GM18870 (cell line): ENCODE data around the gene RIPK4.

ENCODE experiments used
- ATAC-seq: cut with Tn5 transposase; IDR thresholded peaks from one replicate; pipeline ENCODE4 v1.9.1; 2021; ENCODE audit warnings: moderate library complexity; ENCODE audit not compliant: unreplicated experiment

Gene RIPK4

DNA sequence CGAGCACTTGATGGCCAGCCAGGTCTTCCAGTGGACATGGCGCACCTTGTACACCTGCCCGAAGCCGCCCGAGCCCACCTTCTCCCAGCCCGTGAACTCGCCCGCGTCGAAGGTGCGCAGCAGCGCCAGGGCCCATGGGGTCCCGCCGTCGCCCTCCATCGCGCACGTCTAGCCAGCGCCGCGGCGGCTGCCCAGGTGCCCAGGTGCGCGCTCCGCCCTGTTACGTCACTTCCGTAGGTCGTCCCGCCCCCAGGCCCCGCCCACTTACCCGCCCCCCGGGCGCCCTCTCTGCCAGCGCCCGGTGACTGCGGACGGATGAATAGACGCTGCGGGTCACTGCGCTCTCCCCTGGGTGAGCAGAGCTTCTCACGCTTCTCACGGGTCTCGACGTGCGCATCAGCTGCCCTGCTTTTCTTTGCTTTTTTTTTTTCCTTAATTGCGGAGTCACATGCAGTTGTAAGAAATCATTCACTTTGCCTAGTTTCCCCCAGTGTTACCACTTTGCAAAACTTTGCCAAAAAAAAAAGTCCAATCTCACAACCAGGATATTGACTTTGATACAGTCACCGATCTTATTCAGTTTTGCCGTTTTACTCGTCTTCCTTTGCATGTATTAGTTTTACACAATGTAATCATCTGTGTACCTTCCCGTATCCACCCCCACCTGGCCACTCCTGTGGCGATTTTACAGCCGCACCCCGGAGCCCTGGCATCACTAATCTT lies at the start of gene RIPK4:
RIPK4 (minus strand) TSS at position 170 of the 723 bp plus-strand sequence; CDS start at position 159, 11 bp downstream.
- ATAC-seq, result no peak

DNA sequence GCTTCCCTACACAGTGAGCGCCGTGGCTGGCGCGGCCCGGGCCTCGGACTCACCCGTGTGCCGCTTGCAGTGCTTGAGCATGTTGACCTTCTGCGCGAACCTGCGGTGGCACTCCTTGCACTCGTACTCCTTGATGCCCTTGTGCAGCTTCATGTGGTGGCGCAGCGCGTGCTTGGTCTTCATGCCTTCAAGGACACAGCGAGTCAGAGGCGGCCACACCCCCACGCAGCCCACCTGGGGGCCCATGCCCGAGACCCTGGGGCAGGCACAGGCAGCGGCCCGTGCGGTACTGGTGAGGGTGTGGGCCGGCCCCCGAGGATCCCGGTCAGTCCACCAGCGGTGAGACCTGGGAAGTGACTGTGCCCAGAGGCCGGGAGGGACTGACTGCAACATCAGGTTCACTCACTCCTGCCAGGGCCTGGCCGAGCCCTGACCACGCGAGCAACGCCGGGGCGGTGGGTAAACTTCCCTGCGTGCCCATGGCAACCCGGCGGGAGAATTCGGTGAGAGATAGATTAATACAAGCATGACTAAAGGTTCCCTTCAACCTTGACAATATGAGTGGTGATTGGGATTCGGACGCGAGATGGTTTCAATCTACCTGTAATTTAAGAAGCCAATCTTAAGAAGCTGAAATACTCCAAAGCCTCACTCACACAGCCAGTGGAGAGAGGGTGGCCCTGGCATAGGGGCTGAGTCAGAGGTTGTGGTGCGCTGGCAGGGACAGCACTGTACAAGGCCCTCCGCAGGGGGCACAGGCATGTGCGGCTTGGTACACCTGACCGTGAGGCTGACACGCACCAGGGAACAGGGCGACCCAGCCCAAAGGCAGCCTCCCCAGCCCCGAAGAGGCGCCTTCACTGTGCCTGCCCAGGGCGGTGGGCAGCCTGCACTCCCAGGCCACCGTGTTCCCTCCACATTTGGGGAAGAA lies 49.1 kb upstream of the RIPK4 start:
- ATAC-seq, result no peak

DNA sequence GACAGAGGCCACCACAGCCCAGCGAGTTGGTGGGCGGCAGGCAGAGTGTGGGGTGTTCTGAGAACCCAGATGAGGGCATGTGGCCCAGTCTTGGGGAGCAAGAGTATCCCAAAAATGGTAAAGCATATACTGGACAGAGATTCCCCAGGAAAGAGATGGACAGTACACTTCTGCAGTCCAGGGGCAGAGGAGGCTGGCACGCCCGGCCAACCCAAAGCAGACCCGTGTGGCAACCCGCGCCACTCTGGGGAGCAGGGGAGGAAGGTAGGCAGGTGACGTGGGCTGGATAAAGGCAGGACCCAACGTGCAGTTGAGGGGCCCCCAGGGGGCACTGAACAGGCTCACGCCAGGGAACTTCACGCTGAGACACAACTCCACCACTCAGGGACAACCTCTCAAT lies 46.4 kb upstream of the RIPK4 start:
- ATAC-seq, result no peak

DNA sequence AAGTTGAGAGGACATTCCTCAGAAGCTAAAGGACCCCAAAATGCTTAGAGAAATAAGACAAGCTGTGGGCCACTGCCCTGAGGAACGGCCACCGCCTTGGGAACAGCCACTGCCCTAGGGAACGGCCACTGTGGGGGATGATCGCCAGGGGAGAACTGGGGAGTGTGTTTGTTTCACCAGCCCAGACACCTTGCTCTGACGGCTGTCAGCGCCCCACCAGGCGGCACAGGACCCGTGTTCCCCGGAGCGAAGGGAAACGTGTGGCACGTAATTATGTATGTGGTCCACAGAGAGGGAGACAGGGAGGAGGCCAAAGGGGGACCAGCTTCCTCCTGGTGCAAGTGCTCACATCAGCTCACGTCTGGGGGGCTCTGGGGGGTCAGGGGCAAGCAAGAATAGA lies 45.8 kb upstream of the RIPK4 start:
- ATAC-seq, result no peak

GRCh38 chr21:41810597-41810932 lies 43.7 kb upstream of the RIPK4 start:
- no peak for ATAC-seq

- ATAC-seq, result no peak
These were observed 43.2 kb upstream of the RIPK4 start for GRCh38 chr21:41809891-41810596.

- no peak for ATAC-seq
These were observed 42.0 kb upstream of the RIPK4 start for GRCh38 chr21:41808846-41809245.

GRCh38 chr21:41808094-41808493 lies 41.2 kb upstream of the RIPK4 start:
- no peak for ATAC-seq

- ATAC-seq, result no peak
These were observed 39.9 kb upstream of the RIPK4 start for GRCh38 chr21:41806773-41807172.

DNA sequence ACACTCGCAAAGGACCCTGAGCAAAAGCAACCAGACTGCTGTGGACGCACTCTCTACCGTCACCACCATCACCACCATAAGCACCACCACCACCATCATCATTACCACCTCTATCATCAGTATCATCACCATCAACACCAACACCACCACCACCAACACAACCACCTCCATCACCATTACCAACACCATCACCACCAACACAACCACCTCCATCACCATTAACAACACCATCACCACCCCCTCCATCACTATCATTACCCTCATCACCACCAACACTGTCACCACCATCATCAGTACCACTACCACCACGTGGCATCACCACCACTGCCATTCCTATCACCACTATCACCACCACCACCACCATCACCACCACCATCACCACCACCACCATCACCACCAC lies 38.8 kb upstream of the RIPK4 start:
- ATAC-seq, result no peak

DNA sequence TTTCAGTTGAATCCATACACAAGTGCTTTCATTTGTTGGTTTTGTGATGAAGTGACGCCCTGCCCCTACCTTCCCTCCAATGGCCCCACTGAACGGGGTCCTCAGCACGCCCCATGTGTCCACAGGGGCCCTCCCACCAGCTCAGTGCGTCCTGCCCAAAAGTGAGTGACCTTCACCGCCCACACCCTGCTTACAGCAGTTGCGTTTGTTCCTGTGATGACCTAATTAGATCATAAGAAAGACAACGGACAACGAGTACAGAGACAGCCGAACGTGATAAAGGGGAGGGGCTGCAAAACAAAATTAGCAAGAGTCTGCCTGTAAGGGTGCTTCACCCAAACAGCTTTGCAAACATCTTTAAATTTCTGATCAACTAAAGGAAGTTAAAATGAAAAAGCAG lies 38.2 kb upstream of the RIPK4 start:
- no peak for ATAC-seq

GRCh38 chr21:41804381-41804780 lies 37.5 kb upstream of the RIPK4 start:
- ATAC-seq, result no peak

DNA sequence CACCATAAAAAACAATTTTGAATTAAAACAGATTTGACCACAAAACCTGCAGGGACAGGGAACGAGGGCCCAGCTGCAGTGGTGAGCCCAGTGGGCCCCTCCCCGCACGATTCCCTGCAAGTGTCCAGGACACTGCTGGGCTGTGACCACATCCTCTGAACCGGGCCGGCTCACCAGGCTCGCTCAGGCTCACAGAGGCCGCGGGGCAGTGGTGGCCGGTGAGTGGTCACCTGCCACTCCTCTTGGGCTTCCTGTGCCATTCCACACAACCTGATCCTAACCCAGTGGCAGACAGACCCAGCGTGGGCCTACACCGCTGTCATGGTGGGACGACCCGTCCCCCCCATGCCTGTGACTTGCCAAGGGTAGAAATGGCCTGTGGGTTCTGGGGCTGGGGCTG lies 36.5 kb upstream of the RIPK4 start:
- no peak for ATAC-seq

DNA sequence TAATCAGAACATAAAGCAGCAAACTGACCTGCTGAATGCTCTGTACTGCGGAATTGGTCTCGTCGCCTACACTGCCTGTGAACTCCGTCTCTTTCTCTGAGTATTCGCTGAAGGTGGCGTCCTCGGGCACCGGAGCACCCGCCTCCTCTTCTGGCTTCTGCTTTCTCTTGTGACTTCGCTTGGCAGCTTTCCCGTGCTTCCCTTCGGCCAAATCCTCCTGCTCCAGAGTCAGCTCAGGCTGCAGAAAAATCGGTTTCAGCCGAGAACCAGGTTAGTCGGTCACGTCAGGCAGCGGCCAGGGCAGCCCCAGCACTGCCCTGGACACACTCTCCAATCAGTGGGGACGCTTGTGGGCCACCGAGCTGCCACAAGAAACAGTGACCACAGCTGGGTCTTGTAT lies 35.8 kb upstream of the RIPK4 start:
- ATAC-seq, result no peak

GRCh38 chr21:41802198-41802584 lies 35.3 kb upstream of the RIPK4 start:
- no peak for ATAC-seq

DNA sequence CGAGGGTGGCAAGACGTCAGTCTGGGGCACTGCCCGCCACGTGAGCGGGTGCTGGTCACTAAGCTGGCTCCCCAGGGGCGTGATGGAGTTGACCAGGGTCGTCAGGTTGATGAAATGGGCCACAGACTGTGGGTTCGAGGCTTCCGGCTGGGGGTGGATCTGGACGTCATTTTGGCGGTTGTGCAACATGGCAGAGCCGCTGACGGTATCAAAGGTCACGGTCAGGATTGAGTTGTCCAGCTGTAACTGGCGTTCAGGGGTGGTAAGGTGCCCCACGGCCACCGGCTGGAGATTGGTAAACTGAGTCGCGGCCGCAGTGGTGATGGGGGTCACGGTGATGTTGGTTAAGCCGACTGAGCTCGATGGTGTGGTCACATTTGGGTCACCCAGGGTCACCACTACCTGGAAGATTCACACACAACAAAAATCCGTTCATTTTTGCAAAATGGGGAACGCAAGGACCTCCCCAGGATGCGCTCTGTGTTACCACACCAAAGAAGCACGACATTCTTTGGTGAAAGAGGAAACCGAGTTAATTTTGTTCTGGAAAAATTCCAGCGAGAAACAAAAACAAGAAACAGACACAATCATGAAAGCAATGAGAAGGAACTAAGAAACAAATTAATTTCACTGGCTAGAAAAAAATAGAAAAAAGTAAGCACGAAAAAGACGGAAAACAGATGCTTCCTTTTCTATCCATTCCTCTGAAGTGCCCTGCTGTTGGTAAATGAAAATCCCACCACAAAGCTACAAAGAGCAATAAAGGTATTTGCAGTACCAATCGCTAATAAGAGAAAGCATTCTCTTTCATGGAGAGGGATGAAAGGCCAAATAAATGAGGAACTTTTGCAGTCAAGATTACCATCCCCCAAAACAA lies 34.7 kb upstream of the RIPK4 start:
- no peak for ATAC-seq

DNA sequence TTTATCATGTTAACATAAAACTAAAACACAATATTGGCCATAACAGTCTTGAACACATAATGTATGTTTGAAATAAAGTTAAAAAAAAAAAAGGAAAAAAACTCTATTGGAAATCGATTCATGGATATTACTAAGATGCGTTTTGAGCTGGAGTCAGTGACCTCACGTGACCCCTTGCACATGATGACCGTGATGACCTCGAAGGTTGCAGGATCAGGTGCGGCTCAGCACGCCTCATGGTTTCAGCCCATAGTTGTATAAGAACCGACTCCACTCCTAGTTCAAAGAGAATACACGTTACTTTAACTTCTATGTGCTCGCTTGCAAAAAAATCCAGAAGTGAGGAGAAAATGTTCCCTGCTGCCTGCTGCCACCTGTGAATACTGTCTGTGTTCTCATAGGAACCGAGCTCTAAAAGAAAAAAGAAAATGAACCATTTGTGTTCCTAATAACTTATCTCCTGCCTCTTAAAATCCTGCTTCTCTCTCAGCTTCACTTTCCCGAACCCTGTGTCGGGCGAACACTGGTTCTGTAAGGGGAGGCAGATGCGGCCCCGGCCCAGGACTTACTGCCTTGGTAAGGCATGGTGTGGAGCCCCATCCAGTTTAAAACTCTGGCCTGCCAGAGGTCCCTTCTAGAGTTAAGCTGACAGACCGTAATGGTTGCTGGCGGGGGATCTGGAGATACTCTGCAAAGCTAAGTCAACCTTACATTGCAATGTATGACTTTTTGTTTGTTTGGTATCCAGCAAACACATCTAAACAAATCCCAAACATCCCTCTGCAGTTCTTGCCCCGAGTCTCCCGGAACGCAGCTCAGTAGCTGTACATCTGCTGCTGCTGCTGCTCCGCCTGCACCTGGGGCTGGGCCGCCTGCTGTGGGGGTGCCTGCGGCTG lies 33.8 kb upstream of the RIPK4 start:
- ATAC-seq, result no peak

GRCh38 chr21:41799763-41800162 lies 32.9 kb upstream of the RIPK4 start:
- ATAC-seq, result no peak

DNA sequence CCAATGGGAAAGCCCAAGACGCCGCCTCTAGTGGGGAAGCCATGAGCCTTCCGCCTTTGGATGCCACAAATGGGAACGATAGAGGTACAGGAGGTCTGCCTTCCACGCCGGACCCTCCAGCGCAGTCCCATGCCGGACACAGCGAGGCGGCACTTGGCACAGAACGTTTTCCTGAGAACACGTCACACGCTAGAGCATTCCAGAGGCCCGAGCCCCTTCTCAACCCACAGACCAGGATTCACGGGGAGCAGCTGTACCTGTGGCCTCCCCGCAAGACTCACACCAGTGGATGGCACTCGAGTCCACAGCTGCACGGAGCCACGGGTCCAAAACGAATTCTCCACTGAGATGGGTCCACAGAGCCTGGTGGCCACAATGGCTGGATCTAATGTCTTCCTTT lies 31.5 kb upstream of the RIPK4 start:
- no peak for ATAC-seq
